Measurements from ENCODE around the gene RAMP3. TPM values are rescaled to one million over a fixed set of nuclear protein-coding genes. Genes with fewer than 3 reads are reported as not detected.

Gene RAMP3
- total and polyA plus RNA-seq, 2 donors (not counting 1 experiment from before 2014, with no cell fraction given), result not detected

GRCh38 chr7:45188736-45189135 is 31.1 kb downstream of the RAMP3 start:
- Mint-ChIP-seq H3K4me3 (no peak overlapping the region), H3K9me3 (ENCODE audit: insufficient read depth) (no peaks in the 10 kb centered on the region), H3K27me3 (peaks cover 28% of the 10 kb centered on the region), H3K4me1 (no peaks in the 10 kb centered on the region), H3K27ac (no peak overlapping the region)
- ChIA-PET POLR2A (no interaction called here), CTCF (no interaction called here)
- Histone ChIP-seq H3K79me2 (ENCODE audit: control insufficient read depth, insufficient read depth, low read length) (no peaks in the 10 kb centered on the region), H3K9ac (ENCODE audit: low read length) (no peak overlapping the region), H3K27me3 (replicated peaks in 1 of 4; ENCODE audit: control extremely low read depth in 1 of 4, control insufficient read depth in 3 of 4, insufficient read depth in 4 of 4, low read length in 3 of 4) (no peaks in the 10 kb centered on the region), H3K4me2 (replicated peaks; ENCODE audit: low read depth, low read length, poor library complexity, severe bottlenecking) (no peak overlapping the region), H3K9me3 (ENCODE audit: control extremely low read depth in 1 of 3, control insufficient read depth in 2 of 3, insufficient read depth in 1 of 3, low read length in 2 of 3) (no peaks in the 10 kb centered on the region), H3K27ac (ENCODE audit: low read length in 2 of 2) (no peak overlapping the region), H3K4me1 (ENCODE audit: control insufficient read depth in 2 of 2, insufficient read depth in 2 of 2, low read length in 2 of 2) (no peaks in the 10 kb centered on the region), H4K20me1 (ENCODE audit: control insufficient read depth, insufficient read depth, low read length, poor library complexity, severe bottlenecking) (no peaks in the 10 kb centered on the region), H3K4me3 (ENCODE audit: control extremely low read depth in 1 of 5, extremely low read depth in 1 of 5, insufficient read depth in 1 of 5, low read depth in 2 of 5, low read length in 4 of 5) (no peak overlapping the region), H3K36me3 (replicated peaks in 1 of 2; ENCODE audit: control extremely low read depth in 1 of 2, control insufficient read depth in 1 of 2, extremely low read depth in 1 of 2, insufficient read depth in 2 of 2, low read length in 1 of 2) (no peaks in the 10 kb centered on the region), H2AFZ (ENCODE audit: insufficient read depth, low read depth, low read length, poor library complexity, severe bottlenecking) (no peak overlapping the region)
- 90% methylated on average over 8 of the region's 10 CpGs for whole genome bisulfite sequencing (ENCODE audit: insufficient coverage)
- ATAC-seq (ENCODE audit: low read depth), result no peak
- no peak for DNase-seq
- intact Hi-C loops (cut with micrococcal nuclease), result no loop called here
- TF ChIP-seq EZH2 (IDR thresholded peaks at IDR 0.05; ENCODE audit: borderline replicate concordance, insufficient read depth, low read depth, low read length, poor library complexity, severe bottlenecking), result no peak
- TF ChIP-seq, protein P1, sequence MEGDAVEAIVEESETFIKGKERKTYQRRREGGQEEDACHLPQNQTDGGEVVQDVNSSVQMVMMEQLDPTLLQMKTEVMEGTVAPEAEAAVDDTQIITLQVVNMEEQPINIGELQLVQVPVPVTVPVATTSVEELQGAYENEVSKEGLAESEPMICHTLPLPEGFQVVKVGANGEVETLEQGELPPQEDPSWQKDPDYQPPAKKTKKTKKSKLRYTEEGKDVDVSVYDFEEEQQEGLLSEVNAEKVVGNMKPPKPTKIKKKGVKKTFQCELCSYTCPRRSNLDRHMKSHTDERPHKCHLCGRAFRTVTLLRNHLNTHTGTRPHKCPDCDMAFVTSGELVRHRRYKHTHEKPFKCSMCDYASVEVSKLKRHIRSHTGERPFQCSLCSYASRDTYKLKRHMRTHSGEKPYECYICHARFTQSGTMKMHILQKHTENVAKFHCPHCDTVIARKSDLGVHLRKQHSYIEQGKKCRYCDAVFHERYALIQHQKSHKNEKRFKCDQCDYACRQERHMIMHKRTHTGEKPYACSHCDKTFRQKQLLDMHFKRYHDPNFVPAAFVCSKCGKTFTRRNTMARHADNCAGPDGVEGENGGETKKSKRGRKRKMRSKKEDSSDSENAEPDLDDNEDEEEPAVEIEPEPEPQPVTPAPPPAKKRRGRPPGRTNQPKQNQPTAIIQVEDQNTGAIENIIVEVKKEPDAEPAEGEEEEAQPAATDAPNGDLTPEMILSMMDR (IDR thresholded peaks at IDR 0.05), result no peak

GRCh38 chr7:45189151-45189970 is 31.8 kb downstream of the RAMP3 start:
- Histone ChIP-seq H3K4me3 (ENCODE audit: control extremely low read depth in 1 of 5, extremely low read depth in 1 of 5, insufficient read depth in 1 of 5, low read depth in 2 of 5, low read length in 4 of 5) (no peak overlapping the region), H3K27ac (ENCODE audit: low read length in 2 of 2) (no peak overlapping the region), H3K27me3 (replicated peaks in 1 of 4; ENCODE audit: control extremely low read depth in 1 of 4, control insufficient read depth in 3 of 4, insufficient read depth in 4 of 4, low read length in 3 of 4) (no peaks in the 10 kb centered on the region), H3K4me1 (ENCODE audit: control insufficient read depth in 2 of 2, insufficient read depth in 2 of 2, low read length in 2 of 2) (no peaks in the 10 kb centered on the region), H3K9ac (ENCODE audit: low read length) (no peak overlapping the region), H3K79me2 (ENCODE audit: control insufficient read depth, insufficient read depth, low read length) (no peaks in the 10 kb centered on the region), H2AFZ (ENCODE audit: insufficient read depth, low read depth, low read length, poor library complexity, severe bottlenecking) (no peak overlapping the region), H3K36me3 (replicated peaks in 1 of 2; ENCODE audit: control extremely low read depth in 1 of 2, control insufficient read depth in 1 of 2, extremely low read depth in 1 of 2, insufficient read depth in 2 of 2, low read length in 1 of 2) (no peaks in the 10 kb centered on the region), H4K20me1 (ENCODE audit: control insufficient read depth, insufficient read depth, low read length, poor library complexity, severe bottlenecking) (no peaks in the 10 kb centered on the region), H3K9me3 (ENCODE audit: control extremely low read depth in 1 of 3, control insufficient read depth in 2 of 3, insufficient read depth in 1 of 3, low read length in 2 of 3) (no peaks in the 10 kb centered on the region), H3K4me2 (replicated peaks; ENCODE audit: low read depth, low read length, poor library complexity, severe bottlenecking) (no peak overlapping the region)
- H3K27me3 Mint-ChIP-seq, result peaks cover 29% of the 10 kb centered on the region
- CTCF ChIA-PET, result no interaction called here
- no peak for TF ChIP-seq EZH2 (IDR thresholded peaks at IDR 0.05; ENCODE audit: borderline replicate concordance, insufficient read depth, low read depth, low read length, poor library complexity, severe bottlenecking)
- TF ChIP-seq, protein P1 (IDR thresholded peaks at IDR 0.05), result no peak
- ATAC-seq (ENCODE audit: low read depth), result no peak
- 89% methylated on average over 20 of the region's 20 CpGs for WGBS (ENCODE audit: insufficient coverage)
- no peaks in the 10 kb centered on the region for H3K9me3 Mint-ChIP-seq (ENCODE audit: insufficient read depth)
- POLR2A ChIA-PET, result no interaction called here
- intact Hi-C loops (cut with micrococcal nuclease), result no loop called here
- H3K4me1 Mint-ChIP-seq, result no peaks in the 10 kb centered on the region
- no peak overlapping the region for H3K4me3 Mint-ChIP-seq
- H3K27ac Mint-ChIP-seq, result no peak overlapping the region
- DNase-seq, result no peak

All from B cell (primary cell).